C4-2B (cell line): ENCODE measurements around the gene DNAJC15.

Source experiments
- CTCF ChIP-seq: fragments of 450-650 bp; conservative IDR thresholded peaks from 2 replicates; pipeline ENCODE4 v1.5.1; 2017; ENCODE audit warnings: mild to moderate bottlenecking
- ZFX ChIP-seq: fragments of 450-650 bp; IDR thresholded peaks from 2 replicates; pipeline ENCODE4 v1.6.1; 2017

GRCh38 chr13:43078399-43078798, 55.0 kb downstream of the DNAJC15 start:
- TF ChIP-seq CTCF (no peak), ZFX (no peak)
